ENCODE data around the gene EXOC3L2.

GRCh38 chr19:45267296-45267695, 22.1 kb upstream of the EXOC3L2 start:
- no peak for TF ChIP-seq RAD21 (IDR thresholded peaks at IDR 0.05; ENCODE audit: low read length)
- no peak for TF ChIP-seq CTCF (IDR thresholded peaks at IDR 0.05)
- TF ChIP-seq RCOR1 (IDR thresholded peaks at IDR 0.05; ENCODE audit: low read length): no peak
- TF ChIP-seq POLR2AphosphoS5 (IDR thresholded peaks at IDR 0.05; ENCODE audit: low read depth, low read length): no peak
- TF ChIP-seq MEF2A (IDR thresholded peaks at IDR 0.05; ENCODE audit: borderline replicate concordance, low read depth): no peak
- no peak for TF ChIP-seq MXI1 (IDR thresholded peaks at IDR 0.05; ENCODE audit: low read depth, low read length)
- no peak for TF ChIP-seq YY1 (IDR thresholded peaks at IDR 0.05; ENCODE audit: low read depth)
- TF ChIP-seq EP300 (IDR thresholded peaks at IDR 0.05; ENCODE audit: borderline replicate concordance in 1 of 2, low read depth in 1 of 2, low read length in 1 of 2): no peak
- no peak for TF ChIP-seq SIN3A (IDR thresholded peaks at IDR 0.05; ENCODE audit: borderline replicate concordance, low read depth, low read length)
- no peak for TF ChIP-seq RXRA (IDR thresholded peaks at IDR 0.05; ENCODE audit: borderline replicate concordance, low read depth)
- TF ChIP-seq, protein P1, sequence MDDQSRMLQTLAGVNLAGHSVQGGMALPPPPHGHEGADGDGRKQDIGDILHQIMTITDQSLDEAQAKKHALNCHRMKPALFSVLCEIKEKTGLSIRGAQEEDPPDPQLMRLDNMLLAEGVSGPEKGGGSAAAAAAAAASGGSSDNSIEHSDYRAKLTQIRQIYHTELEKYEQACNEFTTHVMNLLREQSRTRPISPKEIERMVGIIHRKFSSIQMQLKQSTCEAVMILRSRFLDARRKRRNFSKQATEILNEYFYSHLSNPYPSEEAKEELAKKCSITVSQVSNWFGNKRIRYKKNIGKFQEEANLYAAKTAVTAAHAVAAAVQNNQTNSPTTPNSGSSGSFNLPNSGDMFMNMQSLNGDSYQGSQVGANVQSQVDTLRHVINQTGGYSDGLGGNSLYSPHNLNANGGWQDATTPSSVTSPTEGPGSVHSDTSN (IDR thresholded peaks at IDR 0.05): no peak
- TF ChIP-seq JUND (IDR thresholded peaks at IDR 0.05): no peak
